Endothelial cell of umbilical vein (primary cell): ENCODE measurements around the gene PIK3R6. TPM values are rescaled to one million over a fixed set of nuclear protein-coding genes. Genes with fewer than 3 reads are reported as not detected.
A peak's percentile ranks its signal among the peaks of the same experiment; 100 is the strongest.

ENCODE experiments used
- BruUV-seq: library from RNA; stranded (reverse); fragments of 400-500 nt; replicated peaks from 2 replicates; lab custom pipeline; 2021; lab: Mats Ljungman, UMichigan
- CTCF ChIA-PET: fragments of 300-600, 350-600 bp; sonication (Branson Sonifier 250); formaldehyde crosslinking; loops from one replicate; lab custom pipeline; 2021; ENCODE audit warnings: antibody characterized with exemption, inconsistent platforms; lab: Charles Lee
- POLR2A ChIA-PET: fragments of 300-600, 350-600 bp; sonication (Branson Sonifier 250); formaldehyde crosslinking; loops from one replicate; lab custom pipeline; 2021; ENCODE audit warnings: antibody characterized with exemption, inconsistent platforms; lab: Charles Lee
- DNase-seq: peaks from one replicate; pipeline ENCODE4 v3.0.0-alpha.2; 2011; ENCODE audit warnings: low read depth, low spot score
- FAIRE-seq: peaks from 2 replicates; lab custom pipeline; 2011; peaks lifted over from hg19 to GRCh38; lab: Jason Lieb, UNC
- H2AFZ ChIP-seq: 2 replicates; pipeline ENCODE4 v1.6.0; 2012; ENCODE audit warnings: low read depth, low read length, control low read depth, inconsistent platforms
- H3K27ac ChIP-seq: 2 replicates; pipeline ENCODE4 v1.5.1; 2011; ENCODE audit warnings: low read depth, mild to moderate bottlenecking, control low read depth, low read length, moderate library complexity; ENCODE audit not compliant: insufficient read depth
- H3K27me3 ChIP-seq, 2 experiments: 2 replicates each; pipeline versions ENCODE4 v1.6.0 to v1.6.1; 2011; ENCODE audit warnings: low read length in 2 of 2, mixed read lengths in 1 of 2; ENCODE audit not compliant: control insufficient read depth in 2 of 2, insufficient read depth in 2 of 2
- H3K36me3 ChIP-seq, 2 experiments: 2 replicates in 1 of 2; 3 replicates in 1 of 2; pipeline ENCODE4 v1.5.1; 2011; ENCODE audit warnings: low read length in 2 of 2, mild to moderate bottlenecking in 1 of 2, moderate library complexity in 1 of 2; ENCODE audit not compliant: control insufficient read depth in 2 of 2, insufficient read depth in 2 of 2; ENCODE audit errors: extremely low read depth in 1 of 2
- H3K4me1 ChIP-seq: 3 replicates; pipeline ENCODE4 v1.5.1; 2011; ENCODE audit warnings: mild to moderate bottlenecking, low read length; ENCODE audit not compliant: control insufficient read depth, insufficient read depth; ENCODE audit errors: extremely low read depth
- H3K4me2 ChIP-seq: 2 replicates; pipeline ENCODE4 v1.6.1; 2011; ENCODE audit warnings: low read length, control low read depth, mixed read lengths; ENCODE audit not compliant: insufficient read depth
- H3K4me3 ChIP-seq, 3 experiments: fragments of 200-600 bp in 1 of 3; sonication (generic), shearing (Covaris generic) in 1 of 3; replicated peaks in 1 of 3; 2 replicates each; pipeline ENCODE4 v1.5.1; 2011 to 2016; ENCODE audit warnings: control low read depth in 3 of 3, low read length in 3 of 3, mild to moderate bottlenecking in 2 of 3, inconsistent platforms in 1 of 3, low read depth in 1 of 3, moderate library complexity in 1 of 3; ENCODE audit not compliant: insufficient read depth in 1 of 3
- H3K79me2 ChIP-seq: 2 replicates; pipeline ENCODE4 v1.6.0; 2012; ENCODE audit warnings: low read length, inconsistent platforms; ENCODE audit not compliant: control insufficient read depth, insufficient read depth
- H3K9ac ChIP-seq: replicated peaks from 2 replicates; pipeline ENCODE3; 2011; ENCODE audit warnings: low read length, control low read depth; ENCODE audit not compliant: insufficient read depth; ENCODE audit errors: extremely low read depth
- H3K9me1 ChIP-seq: replicated peaks from 3 replicates; pipeline ENCODE4 v1.6.0; 2011; ENCODE audit warnings: mild to moderate bottlenecking, low read length; ENCODE audit not compliant: control insufficient read depth, insufficient read depth; ENCODE audit errors: extremely low read depth
- H3K9me3 ChIP-seq: replicated peaks from 2 replicates; pipeline ENCODE4 v1.5.1; 2012; ENCODE audit warnings: low read length, inconsistent platforms; ENCODE audit not compliant: control insufficient read depth, insufficient read depth
- H4K20me1 ChIP-seq: replicated peaks from 2 replicates; pipeline ENCODE3; 2011; ENCODE audit warnings: mild to moderate bottlenecking, low read length; ENCODE audit not compliant: control insufficient read depth, insufficient read depth; ENCODE audit errors: extremely low read depth
- EZH2 ChIP-seq: IDR thresholded peaks from 2 replicates; pipeline ENCODE4 v1.6.1; 2012; ENCODE audit warnings: borderline replicate concordance, low read depth, mild to moderate bottlenecking, moderate library complexity, low read length, inconsistent platforms; ENCODE audit not compliant: severe bottlenecking
- POLR2A ChIP-seq: IDR thresholded peaks from 2 replicates; pipeline ENCODE4 v1.6.1; 2012; ENCODE audit warnings: low read depth, mild to moderate bottlenecking, control low read depth, low read length
- POLR2AphosphoS5 ChIP-seq: IDR thresholded peaks from 2 replicates; pipeline ENCODE4 v1.6.1; 2012; ENCODE audit warnings: low read depth, mild to moderate bottlenecking, control low read depth, low read length, moderate library complexity; ENCODE audit not compliant: insufficient read depth
- dilution Hi-C: fragments of 300-500 bp; cut with MboI; formaldehyde crosslinking; loops from one replicate; pipeline ENCODE4 v1.15.0; 2019; ENCODE audit warnings: low sequenced_read_pairs; ENCODE audit not compliant: extremely low pct_ligation_motif_present
- intact Hi-C: fragments of 100-400 bp; cut with micrococcal nuclease; formaldehyde crosslinking; loops from one replicate; pipeline ENCODE4 v1.10.0; 2022
- polyA plus RNA-seq, 4 experiments: library from polyadenylated mRNA; depleted of rRNA in 3 of 4; stranded (reverse) in 3 of 4; unstranded in 1 of 4; fragments of >200 nt; gene quantifications; 2 replicates each; pipeline versions ENCODE4 v1.2.1 to v1.2.3, GENCODE V29; 2011 to 2012; ENCODE audit warnings: missing spikeins in 1 of 4
- total RNA-seq: library from RNA; stranded (reverse); gene quantifications from 2 replicates; pipeline ENCODE4 v1.2.3, GENCODE V29; 2021
- TF ChIP-seq, protein P1 (sequence below), 2 donors: IDR thresholded peaks; 1 replicate in 1 of 2; 2 replicates in 1 of 2; pipeline ENCODE4 v1.5.1; 2011; ENCODE audit warnings: low read length in 2 of 2, mild to moderate bottlenecking in 2 of 2, moderate library complexity in 2 of 2, control low read depth in 1 of 2, inconsistent platforms in 1 of 2, low read depth in 1 of 2; ENCODE audit not compliant: insufficient read depth in 1 of 2; ENCODE audit errors: extremely low read depth in 1 of 2

Gene PIK3R6
- total and polyA plus RNA-seq, 2 donors (not counting 3 experiments of a cell fraction or from before 2014, with no cell fraction given), result not detected

DNA sequence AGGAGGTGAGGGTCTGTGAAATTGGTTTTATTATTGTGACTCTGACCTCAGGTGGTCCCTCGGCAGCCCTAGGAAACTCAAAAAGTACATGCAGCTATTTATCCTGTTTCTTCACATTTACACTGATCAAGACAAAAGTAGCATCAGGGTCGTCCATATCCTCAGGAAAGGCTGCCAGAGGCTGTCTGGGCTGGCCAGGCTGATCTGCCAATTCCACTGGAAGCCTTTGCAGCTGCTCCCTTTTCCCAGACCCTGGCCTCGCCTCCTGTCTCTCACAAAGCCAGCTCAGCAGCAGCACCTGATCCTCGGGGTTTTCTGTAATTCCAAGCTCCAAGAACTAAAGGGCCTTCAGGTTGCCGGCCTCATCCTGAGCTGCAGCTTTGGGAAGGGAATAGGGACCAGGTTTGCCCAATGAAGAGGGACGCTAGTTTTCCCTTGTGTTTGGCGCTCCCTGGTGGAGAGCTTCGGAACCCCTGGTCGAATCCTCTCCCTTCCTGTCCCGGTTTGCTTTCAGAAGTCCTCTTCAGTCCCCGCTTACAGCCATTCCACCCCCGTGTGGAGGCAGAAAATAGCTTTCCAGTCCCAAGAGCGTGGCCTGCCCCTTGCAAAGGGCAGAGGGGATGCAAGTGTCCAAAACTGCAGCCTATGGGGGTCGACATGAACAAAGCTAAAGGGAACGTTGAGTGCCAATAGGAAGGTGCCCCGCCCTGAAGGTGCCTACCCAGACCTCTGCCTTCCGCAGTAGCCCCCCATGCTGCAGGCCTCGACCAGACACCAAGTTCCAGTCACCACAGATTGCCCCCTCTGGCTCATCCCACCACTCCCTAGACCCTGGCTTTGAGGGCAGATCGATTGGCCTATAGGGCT is 81.7 kb downstream of the PIK3R6 start:
- CTCF ChIA-PET, result interaction anchor here (0.6 to 3.0 kb wide), 37 partner anchors 9 to 769 kb away, joined by 3 to 51 read pairs (median 4); partner anchors contain the start of genes MFSD6L and NDEL1
- TF ChIP-seq, protein P1, sequence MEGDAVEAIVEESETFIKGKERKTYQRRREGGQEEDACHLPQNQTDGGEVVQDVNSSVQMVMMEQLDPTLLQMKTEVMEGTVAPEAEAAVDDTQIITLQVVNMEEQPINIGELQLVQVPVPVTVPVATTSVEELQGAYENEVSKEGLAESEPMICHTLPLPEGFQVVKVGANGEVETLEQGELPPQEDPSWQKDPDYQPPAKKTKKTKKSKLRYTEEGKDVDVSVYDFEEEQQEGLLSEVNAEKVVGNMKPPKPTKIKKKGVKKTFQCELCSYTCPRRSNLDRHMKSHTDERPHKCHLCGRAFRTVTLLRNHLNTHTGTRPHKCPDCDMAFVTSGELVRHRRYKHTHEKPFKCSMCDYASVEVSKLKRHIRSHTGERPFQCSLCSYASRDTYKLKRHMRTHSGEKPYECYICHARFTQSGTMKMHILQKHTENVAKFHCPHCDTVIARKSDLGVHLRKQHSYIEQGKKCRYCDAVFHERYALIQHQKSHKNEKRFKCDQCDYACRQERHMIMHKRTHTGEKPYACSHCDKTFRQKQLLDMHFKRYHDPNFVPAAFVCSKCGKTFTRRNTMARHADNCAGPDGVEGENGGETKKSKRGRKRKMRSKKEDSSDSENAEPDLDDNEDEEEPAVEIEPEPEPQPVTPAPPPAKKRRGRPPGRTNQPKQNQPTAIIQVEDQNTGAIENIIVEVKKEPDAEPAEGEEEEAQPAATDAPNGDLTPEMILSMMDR (IDR thresholded peaks at IDR 0.05; ENCODE audit: extremely low read depth in 1 of 2, insufficient read depth in 1 of 2, low read depth in 1 of 2, low read length in 2 of 2), result peak; percentile 81 to 90
- TF ChIP-seq POLR2AphosphoS5, result no peak
- TF ChIP-seq POLR2A, result no peak
- TF ChIP-seq EZH2, result no peak
- dilution Hi-C loops, result no loop called here

More for the DNA sequence above, 81.7 kb downstream of the PIK3R6 start:
- Histone ChIP-seq H3K9ac (no peak overlapping the region), H3K4me1 (no peaks in the 10 kb centered on the region), H2AFZ (no peak overlapping the region), H3K79me2 (no peaks in the 10 kb centered on the region), H3K27me3 (no peaks in the 10 kb centered on the region), H3K9me3 (no peaks in the 10 kb centered on the region), H3K27ac (no peak overlapping the region), H3K9me1 (no peaks in the 10 kb centered on the region), H3K4me3 (no peak overlapping the region), H3K36me3 (no peaks in the 10 kb centered on the region), H3K4me2 (no peak overlapping the region), H4K20me1 (no peaks in the 10 kb centered on the region)
- FAIRE-seq (peak; percentile 87), DNase-seq (peak; percentile 70)
- BruUV-seq, result no TSS peak
- POLR2A ChIA-PET, result no interaction called here
- intact Hi-C loops, result loop anchor here (1.0 kb wide), 3 partner anchors 31 to 402 kb away; partner anchors contain the start of gene RPL26
